GM19025 (cell line): ENCODE measurements around the gene PLEKHA8.
A peak's percentile ranks its signal among the peaks of the same experiment; 100 is the strongest.

ENCODE experiments used
- ATAC-seq: cut with Tn5 transposase; IDR thresholded peaks from one replicate; pipeline ENCODE4 v1.9.1; 2021; ENCODE audit warnings: mild to moderate bottlenecking, low read depth, moderate library complexity; ENCODE audit not compliant: unreplicated experiment

Gene PLEKHA8

DNA sequence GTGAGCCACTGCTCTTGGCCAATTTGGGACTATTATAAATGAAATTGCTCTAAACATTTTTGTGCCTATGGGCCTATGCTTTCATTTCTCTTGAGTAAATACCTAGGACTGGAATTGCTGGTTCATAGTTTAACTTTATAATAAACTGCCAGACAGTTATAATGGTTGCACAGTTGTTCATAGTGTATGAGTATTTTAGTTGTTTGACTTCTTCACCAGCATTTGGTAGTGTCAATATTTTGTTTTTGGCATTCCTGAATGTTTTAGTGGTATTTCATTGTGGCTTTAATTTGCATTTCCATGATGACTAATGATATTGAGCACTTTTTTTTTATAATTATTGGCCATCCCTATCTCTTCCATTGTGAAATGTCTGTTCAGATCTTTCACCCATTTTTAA is 29.5 kb downstream of the PLEKHA8 start:
- no peak for ATAC-seq

- peak; percentile 61 for ATAC-seq
Observed at GRCh38 chr7:30061786-30062185, 33.6 kb downstream of the PLEKHA8 start.

GRCh38 chr7:30062587-30062986 is 34.4 kb downstream of the PLEKHA8 start:
- no peak for ATAC-seq

DNA sequence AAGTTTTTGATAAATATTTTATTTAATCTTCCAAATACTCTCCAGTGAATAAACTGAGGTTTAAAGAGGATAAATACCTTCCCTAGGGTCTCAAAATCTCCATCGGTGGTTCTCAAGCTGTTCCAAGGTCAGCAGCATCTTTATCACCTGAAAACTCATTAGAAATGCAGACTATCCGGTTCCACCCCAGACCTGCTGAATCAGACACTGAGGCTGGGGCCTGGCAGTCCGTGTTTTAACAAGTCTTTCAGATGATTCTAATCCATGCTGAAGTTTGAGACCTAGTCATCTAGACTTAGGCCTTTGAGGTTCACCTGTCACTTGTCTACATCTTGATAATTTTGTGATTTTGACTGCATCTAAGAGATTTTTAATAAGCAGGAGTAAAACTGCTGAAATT is 37.5 kb downstream of the PLEKHA8 start:
- ATAC-seq, result no peak

GRCh38 chr7:30066687-30067086 is 38.5 kb downstream of the PLEKHA8 start:
- no peak for ATAC-seq

GRCh38 chr7:30068117-30068516 is 39.9 kb downstream of the PLEKHA8 start:
- no peak for ATAC-seq

DNA sequence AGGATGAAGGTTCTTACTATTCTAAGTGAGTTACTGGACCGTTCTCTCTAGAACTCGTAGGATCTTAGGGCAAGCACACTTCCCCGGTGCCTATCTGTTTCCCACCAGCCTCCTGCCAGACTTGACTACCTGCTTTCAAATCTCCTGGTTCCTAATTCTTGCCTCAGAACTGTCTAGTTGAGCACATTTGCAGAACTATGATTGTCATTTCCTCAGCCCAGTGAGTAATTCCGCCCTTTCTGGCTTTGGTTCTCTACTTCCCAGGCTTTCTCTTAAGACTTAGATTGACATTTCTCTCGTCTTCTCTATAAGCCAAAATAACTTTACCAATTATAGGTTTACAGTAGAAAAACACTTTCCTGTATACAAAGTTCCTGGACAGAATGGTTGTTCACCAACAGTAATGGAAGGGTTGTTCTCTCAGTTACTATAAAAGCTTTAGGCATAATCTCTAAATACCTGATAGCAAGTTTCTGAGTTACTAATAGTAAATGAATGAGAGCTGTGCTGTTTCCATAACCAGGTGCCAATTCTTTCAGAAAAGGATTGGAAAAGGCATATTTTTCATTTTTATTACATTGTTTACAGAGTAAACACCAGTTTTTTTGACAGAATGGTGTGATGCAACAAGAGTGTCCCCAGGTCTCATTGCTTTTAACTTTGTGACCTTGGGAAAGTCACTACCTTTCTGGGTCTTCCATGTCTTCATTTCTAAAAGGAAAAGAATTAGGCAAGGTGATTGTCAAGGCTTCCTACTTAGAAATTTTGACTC is 41.1 kb downstream of the PLEKHA8 start:
- ATAC-seq, result no peak

DNA sequence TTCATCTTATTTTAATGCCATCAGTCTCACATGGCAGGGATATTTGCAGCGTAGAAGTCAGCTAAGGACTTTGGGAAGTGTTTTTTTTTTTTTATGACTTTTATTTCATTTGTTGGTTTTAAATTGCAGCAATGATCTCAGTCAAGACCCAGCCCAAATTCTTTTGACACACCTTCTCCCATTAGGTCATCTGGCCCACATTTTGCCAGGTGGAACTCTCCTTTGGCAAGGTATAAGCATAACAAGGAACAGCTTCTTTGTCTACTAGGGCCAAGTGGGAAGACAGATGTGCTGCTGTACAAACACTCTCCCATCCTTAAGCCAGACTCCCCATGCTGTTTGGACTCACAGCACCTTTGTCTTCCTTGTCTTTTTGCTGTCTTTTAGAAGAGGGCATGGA is 41.8 kb downstream of the PLEKHA8 start:
- ATAC-seq, result no peak

GRCh38 chr7:30072735-30073134 is 44.5 kb downstream of the PLEKHA8 start:
- no peak for ATAC-seq

DNA sequence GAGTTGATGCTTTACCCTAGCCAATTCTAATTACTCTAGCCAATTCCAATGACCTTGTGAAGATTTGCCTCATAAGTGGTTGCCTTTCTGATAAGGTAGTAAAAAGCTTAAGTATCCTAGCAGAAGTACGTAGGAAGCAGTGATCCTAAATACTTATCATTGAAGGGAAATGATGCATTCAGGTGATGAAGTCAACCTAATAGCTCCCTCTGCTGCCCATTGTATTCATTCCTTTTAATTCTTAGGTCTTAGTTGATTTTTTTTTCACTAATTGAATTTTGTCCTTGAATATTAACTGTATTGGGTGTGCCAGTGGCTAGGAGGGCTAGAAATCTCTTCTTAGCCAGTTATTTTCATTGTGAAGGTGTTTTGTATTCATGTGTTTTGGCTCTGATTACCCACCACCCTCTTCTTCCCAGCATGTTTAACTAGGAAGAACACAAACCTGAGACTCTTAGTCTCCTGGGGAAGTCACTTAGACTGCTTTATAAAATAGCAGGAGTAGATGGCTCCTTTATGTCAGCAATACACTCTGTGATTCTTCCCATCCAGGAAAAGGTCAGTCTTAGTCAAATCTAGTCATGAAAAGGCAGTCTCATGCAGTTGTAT is 46.3 kb downstream of the PLEKHA8 start:
- ATAC-seq, result no peak

GRCh38 chr7:30076411-30076810 is 48.2 kb downstream of the PLEKHA8 start:
- ATAC-seq, result no peak

- no peak for ATAC-seq
Observed at GRCh38 chr7:30078280-30078679, 50.1 kb downstream of the PLEKHA8 start.

- ATAC-seq, result no peak
Observed at GRCh38 chr7:30079880-30080279, 51.7 kb downstream of the PLEKHA8 start.

GRCh38 chr7:30080818-30081217 is 52.6 kb downstream of the PLEKHA8 start:
- no peak for ATAC-seq

GRCh38 chr7:30082686-30083085 is 54.5 kb downstream of the PLEKHA8 start:
- ATAC-seq, result no peak

DNA sequence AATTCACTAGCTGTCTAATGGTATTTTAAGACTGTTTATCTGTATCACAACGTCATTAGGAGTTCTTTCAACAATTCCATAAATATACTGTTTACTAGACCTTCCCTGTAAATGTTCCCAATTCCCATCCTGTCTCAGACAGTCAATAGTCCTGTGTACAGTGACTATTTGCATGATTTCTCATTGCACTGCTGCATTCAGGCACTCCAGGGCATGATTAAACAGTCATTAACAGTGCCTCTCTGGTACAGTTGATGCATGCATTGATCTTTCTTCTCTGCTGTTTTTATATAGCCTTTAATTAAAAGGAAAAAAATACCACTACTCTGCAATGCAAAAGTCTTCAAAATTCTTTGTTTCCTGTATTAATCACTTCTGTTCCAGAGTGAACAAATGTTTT is 55.1 kb downstream of the PLEKHA8 start:
- ATAC-seq, result no peak

- ATAC-seq, result no peak
Observed at GRCh38 chr7:30084212-30084611, 56.0 kb downstream of the PLEKHA8 start.

DNA sequence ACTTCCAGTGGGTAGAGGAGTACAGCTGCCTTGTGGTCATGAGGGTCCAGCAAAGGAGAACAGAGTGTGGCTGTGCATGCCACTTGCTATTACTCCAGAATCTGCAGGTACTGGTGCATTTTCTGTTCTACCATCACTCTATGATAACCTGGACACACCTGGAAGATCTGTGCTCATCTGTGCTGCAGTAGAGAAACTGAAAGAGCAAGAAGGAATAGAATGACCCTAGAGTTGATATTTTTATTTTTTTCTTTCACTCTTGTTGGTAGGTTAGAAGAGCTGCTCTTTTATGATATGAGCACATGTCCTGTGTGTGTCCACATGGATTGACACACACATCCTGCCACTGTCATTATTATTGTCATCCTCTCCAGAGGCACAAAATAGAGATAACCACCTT is 58.3 kb downstream of the PLEKHA8 start:
- no peak for ATAC-seq

- ATAC-seq, result no peak
Observed at GRCh38 chr7:30087371-30087770, 59.2 kb downstream of the PLEKHA8 start.

- ATAC-seq, result no peak
Observed at GRCh38 chr7:30088362-30088761, 60.1 kb downstream of the PLEKHA8 start.

DNA sequence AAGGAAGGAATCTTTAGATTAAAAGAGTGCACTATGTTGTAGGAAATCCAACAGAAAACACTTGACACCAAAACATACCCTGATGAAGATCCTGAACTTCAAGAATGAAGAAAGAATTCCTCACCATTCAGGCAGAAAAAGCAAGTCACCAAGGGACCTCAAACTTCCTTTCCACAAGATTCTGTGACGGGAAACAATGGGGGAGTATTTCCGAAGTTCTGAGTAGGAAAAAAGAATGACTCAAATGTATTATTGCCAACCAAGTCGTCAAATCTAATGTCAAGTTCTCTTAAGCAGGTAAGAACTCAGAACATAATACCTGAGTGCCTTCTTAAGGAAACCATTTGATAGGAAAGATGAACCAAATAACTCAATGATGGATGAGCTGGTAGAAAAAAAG is 61.9 kb downstream of the PLEKHA8 start:
- no peak for ATAC-seq

GRCh38 chr7:30091491-30091912 is 63.3 kb downstream of the PLEKHA8 start:
- no peak for ATAC-seq
